CD1c-positive myeloid dendritic cell (primary cell): ENCODE data around the gene TENT4B.
"Not testable (repeated sequence)": the region's sequence is repeated elsewhere in the genome, so short reads cannot be mapped to it uniquely, and the experiment has no call there.

Experiments
- DNase-seq: peaks from one replicate; pipeline ENCODE4 v3.0.0-alpha.2; 2016; ENCODE audit errors: extremely low spot score

Gene TENT4B

GRCh38 chr16:50152807-50153595 lies at the start of gene TENT4B:
Gene TENT4B, plus strand, starts transcription at chr16:50153306. Its CDS starts 316 bp downstream, at chr16:50153622.
- DNase-seq, result peak; percentile 88

GRCh38 chr16:50103764-50104163 lies 49.3 kb upstream of the TENT4B start:
- DNase-seq, result peak; percentile 38

- DNase-seq, result no peak
Measured at GRCh38 chr16:50114357-50115129, 38.6 kb upstream of the TENT4B start.

- DNase-seq, result no peak
Measured at GRCh38 chr16:50120711-50121110, 32.4 kb upstream of the TENT4B start.

GRCh38 chr16:50121278-50121677 lies 31.8 kb upstream of the TENT4B start:
- no peak for DNase-seq

GRCh38 chr16:50121721-50122445 lies 31.2 kb upstream of the TENT4B start:
- DNase-seq, result no peak

GRCh38 chr16:50123417-50123816 lies 29.7 kb upstream of the TENT4B start:
- DNase-seq, result no peak

- no peak for DNase-seq
Measured at GRCh38 chr16:50124769-50125168, 28.3 kb upstream of the TENT4B start.

- peak; percentile 60 for DNase-seq
Measured at GRCh38 chr16:50126183-50126582, 26.9 kb upstream of the TENT4B start.

GRCh38 chr16:50132571-50132970 lies 20.5 kb upstream of the TENT4B start:
- not testable (repeated sequence) for DNase-seq

GRCh38 chr16:50133214-50133613 lies 19.9 kb upstream of the TENT4B start:
- DNase-seq, result no peak

GRCh38 chr16:50136399-50136798 lies 16.7 kb upstream of the TENT4B start:
- DNase-seq, result no peak

- DNase-seq, result no peak
Measured at GRCh38 chr16:50137268-50137667, 15.8 kb upstream of the TENT4B start.

- no peak for DNase-seq
Measured at GRCh38 chr16:50139580-50139979, 13.5 kb upstream of the TENT4B start.

GRCh38 chr16:50144211-50144610 lies 8.9 kb upstream of the TENT4B start:
- no peak for DNase-seq

GRCh38 chr16:50146479-50147435 lies 6.3 kb upstream of the TENT4B start:
- DNase-seq, result no peak

GRCh38 chr16:50151322-50151721 lies 1.8 kb upstream of the TENT4B start:
- DNase-seq, result no peak

- no peak for DNase-seq
Measured at GRCh38 chr16:50151756-50152155, 1.4 kb upstream of the TENT4B start.

GRCh38 chr16:50152351-50152806 lies 727 bp upstream of the TENT4B start:
- DNase-seq, result peak; percentile 41

GRCh38 chr16:50153596-50154419 lies 702 bp downstream of the TENT4B start:
- peak; percentile 52 for DNase-seq
